ENCODE results near the gene INPP4B.

GRCh38 chr4:142265946-142266345 is 580.2 kb downstream of the INPP4B start:
- no peak for TF ChIP-seq CTCF (IDR thresholded peaks at IDR 0.05)
- TF ChIP-seq POLR2A (IDR thresholded peaks at IDR 0.05) = no peak

All from Peyer's patch (tissue), 4 donors.